WTC11 (cell line): ENCODE data around the gene POMGNT1. TPM values are rescaled to one million over a fixed set of nuclear protein-coding genes. Genes with fewer than 3 reads are reported as not detected.

Experiments
- ATAC-seq: fragments of 200-7000 bp; cut with Tn5 transposase; 2 replicates; pipeline ENCODE4 v1.10.0; 2021; ENCODE audit warnings: mild to moderate bottlenecking, moderate library complexity
- CTCF ChIA-PET: fragments of 300-600 bp; sonication (Branson Sonifier 250); formaldehyde crosslinking; loops from one replicate; lab custom pipeline; 2021; ENCODE audit warnings: antibody characterized with exemption; lab: Charles Lee
- POLR2A ChIA-PET: fragments of 350-600 bp; sonication (Branson Sonifier 250); formaldehyde crosslinking; loops from one replicate; lab custom pipeline; 2021; ENCODE audit warnings: antibody characterized with exemption; lab: Charles Lee
- DNase-seq: peaks from one replicate; pipeline ENCODE4 v3.0.0; 2021; ENCODE audit warnings: low spot score
- H3K27ac Mint-ChIP-seq: 2 replicates; pipeline ENCODE4 v1.8.0; 2021; ENCODE audit warnings: mixed read lengths
- H3K27me3 Mint-ChIP-seq: 2 replicates; pipeline ENCODE4 v1.8.0; 2021; ENCODE audit warnings: low read depth, mild to moderate bottlenecking, moderate library complexity, mixed read lengths
- H3K36me3 Mint-ChIP-seq: 2 replicates; pipeline ENCODE4 v1.8.0; 2021; ENCODE audit warnings: mixed read lengths
- H3K4me1 Mint-ChIP-seq: 2 replicates; pipeline ENCODE4 v1.8.0; 2022; ENCODE audit warnings: mixed read lengths
- H3K4me3 Mint-ChIP-seq: 2 replicates; pipeline ENCODE4 v1.8.0; 2021; ENCODE audit warnings: mild to moderate bottlenecking, moderate library complexity, mixed read lengths
- H3K9me3 Mint-ChIP-seq: 2 replicates; pipeline ENCODE4 v1.8.0; 2021; ENCODE audit warnings: mixed read lengths
- ATF2 ChIP-seq: sonication (generic); formaldehyde crosslinking; IDR thresholded peaks from 2 replicates; pipeline ENCODE4 v1.8.1; 2022; ENCODE audit warnings: low read depth, missing genetic modification reagents, borderline replicate concordance
- E2F5 ChIP-seq: sonication (generic); formaldehyde crosslinking; IDR thresholded peaks from 2 replicates; pipeline ENCODE4 v1.8.1; 2022; ENCODE audit warnings: mild to moderate bottlenecking, moderate library complexity, missing genetic modification reagents
- ESRRA ChIP-seq: sonication (generic); formaldehyde crosslinking; IDR thresholded peaks from 2 replicates; pipeline ENCODE4 v1.8.1; 2022; ENCODE audit warnings: mild to moderate bottlenecking, missing genetic modification reagents, borderline replicate concordance
- FOXJ3 ChIP-seq: sonication (generic); formaldehyde crosslinking; IDR thresholded peaks from 2 replicates; pipeline ENCODE4 v1.9.0; 2021; ENCODE audit warnings: missing genetic modification reagents, mild to moderate bottlenecking, borderline replicate concordance
- FOXP4 ChIP-seq: sonication (generic); formaldehyde crosslinking; IDR thresholded peaks from 2 replicates; pipeline ENCODE4 v1.8.0; 2022; ENCODE audit warnings: mild to moderate bottlenecking, missing genetic modification reagents
- GRHL2 ChIP-seq: fragments of 250-450 bp; sonication (Bioruptor Pico); IDR thresholded peaks from 2 replicates; pipeline ENCODE4 v1.8.0; 2022; ENCODE audit warnings: mild to moderate bottlenecking, moderate library complexity; ENCODE audit not compliant: insufficient replicate concordance, severe bottlenecking
- KAT7 ChIP-seq: sonication (generic); formaldehyde crosslinking; IDR thresholded peaks from 2 replicates; pipeline ENCODE4 v1.8.1; 2023; ENCODE audit warnings: missing genetic modification reagents, mild to moderate bottlenecking, borderline replicate concordance
- MYBL2 ChIP-seq: sonication (generic); formaldehyde crosslinking; IDR thresholded peaks from 2 replicates; pipeline ENCODE4 v1.8.1; 2023; ENCODE audit warnings: mild to moderate bottlenecking, moderate library complexity, missing genetic modification reagents
- NFE2L1 ChIP-seq: sonication (generic); formaldehyde crosslinking; IDR thresholded peaks from 2 replicates; pipeline ENCODE4 v1.8.1; 2023; ENCODE audit warnings: missing genetic modification reagents
- NR2C2 ChIP-seq: sonication (generic); formaldehyde crosslinking; IDR thresholded peaks from 2 replicates; pipeline ENCODE4 v1.8.0; 2022; ENCODE audit warnings: mild to moderate bottlenecking, missing genetic modification reagents
- PRRX2 ChIP-seq: fragments of 250-450 bp; sonication (Bioruptor Pico); IDR thresholded peaks from 2 replicates; pipeline ENCODE4 v1.8.0; 2021; ENCODE audit warnings: mild to moderate bottlenecking
- RORB ChIP-seq: fragments of 250-450 bp; sonication (Bioruptor Pico); IDR thresholded peaks from 2 replicates; pipeline ENCODE4 v1.9.0; 2021; ENCODE audit warnings: mild to moderate bottlenecking
- SMAD3 ChIP-seq: sonication (generic); formaldehyde crosslinking; IDR thresholded peaks from 2 replicates; pipeline ENCODE4 v1.8.0; 2022; ENCODE audit warnings: missing genetic modification reagents, mild to moderate bottlenecking, borderline replicate concordance
- STAT6 ChIP-seq: sonication (generic); formaldehyde crosslinking; conservative IDR thresholded peaks from 2 replicates; pipeline ENCODE4 v1.8.1; 2023; ENCODE audit warnings: mild to moderate bottlenecking, low read depth, missing genetic modification reagents, moderate library complexity
- TEAD4 ChIP-seq: sonication (generic); formaldehyde crosslinking; IDR thresholded peaks from 2 replicates; pipeline ENCODE4 v1.8.0; 2022; ENCODE audit warnings: mild to moderate bottlenecking, missing genetic modification reagents
- ZSCAN18 ChIP-seq: fragments of 250-450 bp; sonication (Bioruptor Pico); IDR thresholded peaks from 2 replicates; pipeline ENCODE4 v2.1.2; 2022; ENCODE audit warnings: mild to moderate bottlenecking, moderate library complexity
- total RNA-seq: library from RNA; stranded (reverse); gene quantifications from 3 replicates; pipeline ENCODE4 v1.2.3, GENCODE V29; 2021

POMGNT1 gene
- total RNA-seq, 1 experiment from 2014 or later, result 42.5 TPM

GRCh38 chr1:46184920-46185658 lies 13.1 kb downstream of the POMGNT1 start:
- Mint-ChIP-seq H3K4me1 (0 out of 2 replicates have a peak, but pooled peaks cover 6% of the 10 kb centered on the region), H3K27me3 (peaks cover 8% of the 10 kb centered on the region), H3K36me3 (peaks cover 6% of the 10 kb centered on the region), H3K27ac (no peak overlapping the region), H3K4me3 (no peak overlapping the region), H3K9me3 (no peaks in the 10 kb centered on the region)
- ChIA-PET CTCF (interaction anchor here (0.6 to 4.8 kb wide), 2 partner anchors 27 to 39 kb away, joined by 4 to 62 read pairs; no protein-coding TSS in a partner anchor), POLR2A (no interaction called here)
- DNase-seq (no peak), ATAC-seq (no peak)
- TF ChIP-seq PRRX2 (CRISPR knock-in tag) (no peak), RORB (CRISPR knock-in tag) (no peak), ZSCAN18 (CRISPR knock-in tag) (no peak), STAT6 (CRISPR knock-in tag) (no peak), KAT7 (CRISPR knock-in tag) (no peak), NR2C2 (CRISPR knock-in tag) (no peak), GRHL2 (no peak), E2F5 (CRISPR knock-in tag) (no peak), TEAD4 (no peak), ESRRA (CRISPR knock-in tag) (no peak), SMAD3 (CRISPR knock-in tag) (no peak), FOXJ3 (CRISPR knock-in tag) (no peak), MYBL2 (no peak), ATF2 (no peak), NFE2L1 (CRISPR knock-in tag) (no peak), FOXP4 (no peak)
